HG02852 (cell line): ENCODE measurements around the gene ZNF773.
A peak's percentile ranks its signal among the peaks of the same experiment; 100 is the strongest.
"Not testable (repeated sequence)": the region's sequence is repeated elsewhere in the genome, so short reads cannot be mapped to it uniquely, and the experiment has no call there.

Source experiments
- ATAC-seq: cut with Tn5 transposase; IDR thresholded peaks from one replicate; pipeline ENCODE4 v1.9.1; 2021; ENCODE audit warnings: mild to moderate bottlenecking, moderate library complexity; ENCODE audit not compliant: unreplicated experiment

The ZNF773 gene

GRCh38 chr19:57499680-57500395 is at the start of gene ZNF773:
ZNF773 (plus strand) TSS chr19:57499938; CDS start chr19:57500081, 143 bp downstream.
- peak; percentile 97 for ATAC-seq

- ATAC-seq: no peak
Measured at GRCh38 chr19:57452307-57452706, 47.4 kb upstream of the ZNF773 start.

DNA sequence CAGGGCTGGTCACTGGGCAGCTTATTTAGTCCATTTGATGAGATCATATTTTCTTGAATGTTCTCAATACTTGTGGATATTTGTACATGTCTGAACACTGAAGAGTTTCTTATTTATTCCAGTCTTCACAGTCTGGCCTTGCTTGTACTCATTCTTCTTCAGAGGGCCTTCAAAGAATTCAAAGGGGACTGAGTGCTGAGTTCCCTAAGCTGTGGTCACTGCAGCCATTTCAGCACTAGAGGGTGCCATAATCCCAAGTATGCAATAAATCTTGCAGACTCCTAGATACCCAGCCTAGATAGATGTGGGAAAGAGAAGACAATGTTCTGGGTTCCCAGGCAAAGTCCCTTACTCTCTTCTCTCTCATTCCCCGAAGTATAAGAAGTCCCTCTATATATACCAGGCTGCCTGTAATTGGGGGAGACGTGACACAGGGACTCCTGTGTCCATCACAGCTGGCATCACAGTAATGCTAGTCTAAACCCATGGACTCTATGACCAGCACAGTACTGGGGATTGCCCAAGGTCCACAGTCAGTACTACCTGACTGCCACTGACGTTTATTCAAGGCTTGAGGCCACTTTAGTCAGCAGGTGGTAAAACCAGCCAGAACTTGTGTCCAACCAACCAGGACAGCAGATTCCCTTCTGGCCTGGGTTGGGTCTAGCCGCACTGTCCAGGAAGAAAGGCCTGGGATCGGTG is 33.9 kb upstream of the ZNF773 start:
- no peak for ATAC-seq

DNA sequence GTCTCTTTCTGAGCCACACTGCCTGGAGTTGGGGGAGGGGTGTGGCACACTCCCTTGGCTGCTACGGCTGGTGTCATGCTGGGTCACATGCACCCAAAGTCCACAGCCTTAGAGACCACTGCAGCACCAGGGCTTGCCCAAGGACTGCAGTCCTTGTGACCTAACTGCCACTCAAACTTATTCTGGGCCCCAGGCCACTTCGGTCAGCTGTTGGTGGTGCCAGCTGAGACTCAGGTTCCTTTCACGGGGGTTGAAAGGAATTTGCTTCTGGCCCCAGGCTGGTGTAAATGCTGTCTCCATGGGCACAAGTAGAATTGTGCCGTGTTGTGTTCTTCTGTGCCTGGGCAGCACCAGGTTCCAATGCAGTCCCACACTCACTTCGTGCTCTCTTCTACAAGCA is 33.2 kb upstream of the ZNF773 start:
- ATAC-seq: no peak

DNA sequence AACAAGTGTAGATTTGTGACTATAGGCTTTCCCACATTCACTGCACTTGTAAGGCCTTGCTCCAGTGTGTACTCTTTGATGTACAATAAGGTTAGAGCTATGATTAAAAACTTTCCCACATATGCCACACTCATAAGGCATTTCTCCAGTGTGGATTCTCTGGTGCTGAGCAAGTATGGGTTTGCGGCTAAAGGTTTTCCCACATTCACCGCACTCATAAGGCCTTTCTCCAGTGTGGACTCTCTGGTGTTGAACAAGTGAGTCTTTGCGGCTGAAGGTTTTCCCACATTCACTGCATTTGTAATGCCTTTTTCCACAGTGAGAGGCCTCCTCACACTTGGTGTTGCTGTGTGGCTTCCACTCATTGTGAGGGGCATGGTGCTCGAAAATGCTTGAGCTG is 26.1 kb upstream of the ZNF773 start:
- no peak for ATAC-seq

DNA sequence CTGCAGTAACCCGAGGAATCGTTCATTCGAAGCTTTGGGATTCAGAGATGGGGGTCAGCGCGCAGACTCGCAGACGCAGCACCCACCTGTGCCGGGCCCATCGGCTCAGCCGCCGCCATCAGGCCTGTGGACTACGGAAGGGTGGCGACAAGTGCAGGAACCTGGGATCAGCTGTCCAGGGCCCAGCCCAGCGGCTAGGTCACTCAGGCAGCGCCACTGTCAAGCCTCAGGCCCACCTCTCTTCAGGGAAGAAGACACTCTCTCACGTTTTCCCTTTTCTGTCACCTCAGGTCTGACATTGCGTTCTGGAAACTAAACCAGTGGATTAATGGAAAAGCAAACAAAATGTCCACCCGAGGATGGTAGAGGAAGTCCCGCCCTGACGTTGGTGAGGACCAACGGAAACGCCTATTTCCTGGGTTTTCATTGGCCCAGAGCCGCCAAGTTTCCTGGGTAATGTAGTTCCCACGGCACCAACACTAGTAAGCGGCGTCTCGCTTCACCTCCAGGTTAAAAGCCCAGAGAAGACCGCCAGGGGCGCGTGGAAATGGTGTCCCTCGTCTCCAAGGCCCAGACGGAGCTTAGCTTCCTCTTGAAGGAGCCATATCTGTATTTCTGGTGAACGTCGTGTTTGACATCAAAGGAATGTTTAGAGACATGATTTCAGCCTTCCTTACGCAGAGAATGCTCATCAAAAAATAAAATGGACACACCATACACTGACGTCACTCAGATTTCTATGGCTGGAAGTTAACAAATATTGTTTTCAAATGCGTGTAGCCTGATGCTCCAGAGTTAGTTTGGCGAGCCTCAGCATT is 22.3 kb upstream of the ZNF773 start, which contains the start of gene ZNF772:
TSS of gene ZNF772 (minus strand) at position 376 of the 818 bp plus-strand sequence. CDS start at position 119, 257 bp downstream.
- peak; percentile 97 for ATAC-seq

DNA sequence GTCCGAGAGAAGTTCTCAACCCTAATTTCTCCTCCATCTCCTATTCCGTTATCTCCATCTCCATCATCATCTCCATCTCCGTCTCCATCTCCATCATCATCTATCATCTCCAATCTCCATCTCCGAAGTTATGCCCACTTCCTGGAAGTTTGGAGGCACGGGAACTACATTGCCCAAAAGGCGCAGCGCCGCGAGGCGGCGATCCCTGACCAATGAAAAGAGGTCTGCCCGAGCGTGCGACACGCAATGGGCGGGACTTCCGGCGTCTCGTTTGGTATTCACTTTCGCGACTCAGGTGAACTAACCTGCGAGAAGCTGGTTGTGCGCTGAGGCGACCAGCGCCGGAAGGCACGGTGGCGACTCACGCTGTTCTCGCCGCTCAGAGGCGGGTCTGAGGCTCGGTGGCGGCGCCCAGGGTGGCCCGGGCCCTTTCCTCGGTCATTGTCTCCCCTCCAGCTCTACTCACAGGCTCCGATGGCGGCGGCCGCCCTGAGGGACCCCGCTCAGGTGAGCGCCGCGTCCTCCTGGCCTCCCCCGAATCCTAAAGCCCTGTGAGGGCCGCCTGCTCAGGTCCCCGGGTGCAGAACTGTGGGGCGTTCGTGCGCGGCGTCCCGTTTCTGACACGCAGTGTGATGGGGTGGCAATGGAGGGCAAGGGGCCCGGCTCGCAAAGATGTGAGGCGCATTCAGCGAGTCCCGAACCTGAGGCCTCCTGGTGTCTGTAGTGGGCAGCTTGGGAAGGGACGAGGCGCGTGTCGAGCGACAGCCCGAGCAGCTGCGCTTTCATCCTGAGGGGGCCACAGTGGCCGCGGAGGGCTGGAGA is 12.1 kb upstream of the ZNF773 start, which contains the start of gene ZNF419:
TSS of gene ZNF419 (plus strand) at position 274 of the 822 bp plus-strand sequence. CDS start at position 475, 201 bp downstream.
- peak; percentile 97 for ATAC-seq

GRCh38 chr19:57488299-57488644 is 11.5 kb upstream of the ZNF773 start:
- ATAC-seq: not testable (repeated sequence)

- not testable (repeated sequence) for ATAC-seq
Measured at GRCh38 chr19:57499332-57499679, 432 bp upstream of the ZNF773 start.

GRCh38 chr19:57500400-57500799 is 662 bp downstream of the ZNF773 start:
- not testable (repeated sequence) for ATAC-seq

GRCh38 chr19:57506163-57506562 is 6.4 kb downstream of the ZNF773 start:
- no peak for ATAC-seq

DNA sequence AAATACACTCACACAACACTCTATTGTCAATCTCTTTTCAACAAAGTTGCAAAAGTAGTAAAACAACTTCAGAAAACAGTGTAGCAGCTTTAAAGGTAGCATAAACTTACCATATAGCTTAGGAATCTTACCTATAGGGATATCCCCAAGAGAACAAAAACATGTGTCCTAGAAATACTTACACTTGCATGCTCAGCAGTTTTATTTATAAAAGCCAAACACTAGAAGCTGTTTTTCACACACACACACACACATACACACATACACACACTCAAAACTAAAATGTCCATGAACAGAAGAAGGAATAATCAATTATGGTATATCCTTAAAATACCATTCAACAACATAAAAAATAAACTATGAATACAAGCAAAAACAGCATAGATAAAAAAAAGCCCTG is 11.7 kb downstream of the ZNF773 start:
- no peak for ATAC-seq

DNA sequence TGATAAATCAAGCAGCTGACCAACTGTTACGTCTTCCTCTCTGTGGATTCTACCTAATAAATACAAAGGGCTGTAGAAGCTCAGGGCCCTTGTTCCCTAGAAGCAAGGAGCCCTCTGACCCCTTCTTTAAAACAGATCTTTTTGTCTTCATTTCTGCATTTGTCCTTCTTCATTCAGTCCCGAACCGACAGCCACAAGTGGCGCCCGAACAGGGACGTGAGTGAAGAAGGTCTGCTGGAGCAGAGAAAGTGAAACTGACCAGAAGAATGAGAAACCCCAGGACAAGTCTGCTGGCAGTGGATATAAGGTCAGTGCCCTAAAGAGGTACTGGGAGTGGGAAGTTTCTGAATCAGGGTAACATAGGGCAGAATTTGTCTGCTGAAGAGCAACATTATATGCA is 13.1 kb downstream of the ZNF773 start:
- ATAC-seq: no peak

GRCh38 chr19:57515255-57515654 is 15.5 kb downstream of the ZNF773 start:
- no peak for ATAC-seq

- ATAC-seq: not testable (repeated sequence)
Measured at GRCh38 chr19:57518021-57518420, 18.3 kb downstream of the ZNF773 start.

- peak; percentile 96 for ATAC-seq
Measured at GRCh38 chr19:57527136-57527881, 27.6 kb downstream of the ZNF773 start, which contains the start of gene ZNF549. ZNF549 (plus strand) TSS chr19:57527356; CDS start chr19:57527574, 218 bp downstream.

DNA sequence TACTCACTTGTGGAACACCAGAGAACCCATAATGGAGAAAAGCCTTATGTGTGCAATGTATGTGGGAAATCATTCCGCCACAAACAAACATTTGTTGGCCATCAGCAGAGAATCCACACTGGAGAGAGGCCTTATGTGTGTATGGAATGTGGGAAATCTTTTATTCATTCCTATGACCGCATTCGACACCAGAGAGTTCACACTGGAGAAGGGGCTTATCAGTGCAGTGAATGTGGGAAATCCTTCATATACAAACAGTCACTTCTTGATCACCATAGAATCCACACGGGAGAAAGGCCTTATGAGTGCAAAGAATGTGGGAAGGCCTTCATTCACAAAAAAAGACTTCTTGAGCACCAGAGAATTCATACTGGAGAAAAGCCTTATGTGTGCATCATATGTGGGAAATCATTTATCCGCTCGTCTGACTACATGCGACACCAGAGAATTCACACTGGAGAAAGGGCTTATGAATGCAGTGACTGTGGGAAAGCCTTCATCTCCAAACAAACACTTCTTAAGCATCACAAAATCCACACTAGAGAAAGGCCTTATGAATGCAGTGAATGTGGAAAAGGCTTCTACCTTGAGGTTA is 38.3 kb downstream of the ZNF773 start:
- no peak for ATAC-seq

DNA sequence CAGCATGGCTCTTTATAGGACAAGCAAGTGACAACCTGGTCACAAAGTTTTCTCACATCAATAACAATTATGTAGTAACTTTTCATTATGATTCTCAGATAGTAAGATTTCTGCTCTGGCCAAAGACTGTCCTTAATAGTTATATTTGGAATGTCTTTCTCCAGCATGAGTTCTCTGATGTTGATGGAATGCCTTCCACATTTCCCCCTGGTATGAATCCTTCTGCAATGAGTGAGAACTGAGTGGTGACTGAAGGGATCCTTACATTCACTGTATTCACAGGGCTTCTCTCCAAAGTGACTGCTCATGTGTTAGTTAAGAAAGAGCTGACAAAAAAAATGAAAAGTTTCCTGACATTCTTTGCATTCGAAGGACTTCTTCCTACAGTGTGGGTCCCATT is 46.8 kb downstream of the ZNF773 start:
- ATAC-seq: no peak

DNA sequence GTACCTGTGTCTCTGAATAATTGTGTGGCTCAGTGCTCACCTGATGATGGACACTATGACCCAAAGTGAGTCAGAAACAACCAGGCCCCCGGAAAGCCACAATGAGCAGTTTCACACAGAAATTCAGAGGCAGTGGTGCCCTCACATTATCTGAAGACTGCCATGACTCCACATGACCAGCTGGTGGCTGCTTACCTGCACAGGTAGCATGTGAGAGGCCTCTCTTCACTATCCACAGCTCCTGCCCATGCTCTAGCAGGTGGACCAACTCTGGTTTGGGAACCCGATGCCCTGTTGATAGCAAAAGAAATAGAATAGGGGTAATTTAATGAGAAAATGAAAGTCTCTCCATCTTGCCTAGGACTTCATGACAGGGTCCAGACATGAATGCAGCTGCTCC is 52.7 kb downstream of the ZNF773 start:
- ATAC-seq: no peak
